GM12801 (cell line): ENCODE measurements around the gene AR.

Experiments
- TF ChIP-seq, protein P1 (sequence below): IDR thresholded peaks from one replicate; pipeline ENCODE4 v1.5.1; 2011; ENCODE audit warnings: control low read depth; ENCODE audit not compliant: insufficient read length; ENCODE audit errors: extremely low read depth

AR gene

DNA sequence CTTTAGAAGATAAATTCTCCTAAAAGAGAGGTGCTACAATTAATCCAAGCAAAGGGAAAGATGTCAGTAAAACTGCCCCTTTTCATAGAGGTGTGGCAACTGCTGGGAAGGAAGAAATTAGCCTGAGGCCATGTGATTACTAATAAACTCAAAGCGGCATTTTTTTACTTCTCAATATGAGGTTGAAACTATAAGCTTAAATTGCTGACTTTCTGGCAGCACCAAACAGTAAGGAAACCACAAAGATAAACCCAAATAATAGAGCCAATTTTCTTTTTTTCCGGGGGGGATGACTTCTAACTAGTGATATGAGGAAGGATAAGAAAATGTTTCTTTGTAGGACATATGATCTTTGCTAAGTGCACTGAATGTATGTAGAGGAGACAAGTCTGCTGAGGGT lies 30.9 kb downstream of the AR start:
- TF ChIP-seq, protein P1, sequence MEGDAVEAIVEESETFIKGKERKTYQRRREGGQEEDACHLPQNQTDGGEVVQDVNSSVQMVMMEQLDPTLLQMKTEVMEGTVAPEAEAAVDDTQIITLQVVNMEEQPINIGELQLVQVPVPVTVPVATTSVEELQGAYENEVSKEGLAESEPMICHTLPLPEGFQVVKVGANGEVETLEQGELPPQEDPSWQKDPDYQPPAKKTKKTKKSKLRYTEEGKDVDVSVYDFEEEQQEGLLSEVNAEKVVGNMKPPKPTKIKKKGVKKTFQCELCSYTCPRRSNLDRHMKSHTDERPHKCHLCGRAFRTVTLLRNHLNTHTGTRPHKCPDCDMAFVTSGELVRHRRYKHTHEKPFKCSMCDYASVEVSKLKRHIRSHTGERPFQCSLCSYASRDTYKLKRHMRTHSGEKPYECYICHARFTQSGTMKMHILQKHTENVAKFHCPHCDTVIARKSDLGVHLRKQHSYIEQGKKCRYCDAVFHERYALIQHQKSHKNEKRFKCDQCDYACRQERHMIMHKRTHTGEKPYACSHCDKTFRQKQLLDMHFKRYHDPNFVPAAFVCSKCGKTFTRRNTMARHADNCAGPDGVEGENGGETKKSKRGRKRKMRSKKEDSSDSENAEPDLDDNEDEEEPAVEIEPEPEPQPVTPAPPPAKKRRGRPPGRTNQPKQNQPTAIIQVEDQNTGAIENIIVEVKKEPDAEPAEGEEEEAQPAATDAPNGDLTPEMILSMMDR, result no peak

GRCh38 chrX:67582436-67582835 lies 38.6 kb downstream of the AR start:
- TF ChIP-seq, protein P1, result no peak

- TF ChIP-seq, protein P1, result no peak
These were observed 39.4 kb downstream of the AR start for GRCh38 chrX:67583171-67583570.

DNA sequence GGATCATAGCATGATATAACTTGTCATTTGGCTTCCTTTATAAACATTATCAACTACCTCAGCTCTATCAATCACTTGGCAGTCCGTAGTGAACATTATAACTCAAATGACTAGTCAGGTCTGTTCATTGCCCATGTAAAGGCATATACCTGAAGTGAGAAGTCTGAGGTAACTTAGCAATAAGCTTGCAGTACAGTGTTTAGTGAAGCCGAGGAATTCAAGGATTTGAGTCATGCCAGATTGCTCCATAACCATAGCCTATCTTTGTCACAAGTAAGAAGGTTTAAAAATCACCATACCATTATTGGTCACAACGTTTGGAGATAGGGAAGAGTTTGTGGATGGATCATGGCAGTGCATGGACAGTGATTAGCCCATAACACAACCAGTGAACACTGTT lies 41.6 kb downstream of the AR start:
- TF ChIP-seq, protein P1, result no peak

GRCh38 chrX:67587946-67588624 lies 44.3 kb downstream of the AR start:
- TF ChIP-seq, protein P1, result no peak

GRCh38 chrX:67596839-67597790 lies 53.3 kb downstream of the AR start:
- TF ChIP-seq, protein P1, result no peak

DNA sequence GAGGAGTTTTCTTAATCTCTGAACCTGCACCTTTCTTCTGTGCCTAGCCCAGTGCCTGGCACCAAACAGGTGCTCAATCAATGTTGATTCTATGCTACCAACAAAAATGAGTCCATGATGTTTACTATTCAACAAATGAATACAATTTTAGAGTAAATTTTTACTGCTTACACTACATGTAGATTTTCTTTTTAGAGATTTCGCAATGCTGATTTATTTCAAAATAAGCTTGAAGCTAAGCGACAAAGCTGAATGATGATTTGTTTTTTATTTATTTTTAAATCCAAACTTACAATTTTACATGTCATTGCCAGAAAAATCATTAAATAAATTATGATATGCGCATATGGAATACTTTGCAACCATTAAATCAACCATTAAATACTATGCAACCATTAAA lies 55.7 kb downstream of the AR start:
- TF ChIP-seq, protein P1, result no peak
